ENCODE data around the gene PLEKHA8.

The PLEKHA8 gene

DNA sequence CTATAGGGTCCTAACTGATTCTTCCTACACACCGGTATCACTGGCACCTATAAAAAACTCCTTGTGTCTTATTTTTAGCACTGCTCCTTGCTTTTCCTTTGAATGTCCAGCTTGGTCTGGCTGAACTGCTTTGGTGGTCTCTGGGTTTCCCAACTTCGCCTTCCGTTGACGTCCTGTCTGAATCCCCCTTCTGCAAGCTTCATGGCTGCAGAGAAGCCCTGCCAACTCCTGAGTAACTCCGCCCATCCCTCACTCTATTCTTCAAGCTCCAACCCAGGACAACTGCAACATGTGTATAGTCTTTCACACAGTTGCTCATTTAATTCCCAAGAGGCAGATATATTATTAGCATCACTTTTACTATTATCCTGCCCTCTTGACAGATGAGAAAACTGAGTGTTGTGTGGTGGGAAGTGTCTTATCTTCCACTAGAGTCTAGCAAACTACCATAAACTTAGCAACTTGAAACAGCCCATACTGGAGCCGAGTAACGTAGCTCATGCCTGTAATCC lies 147.5 kb downstream of the PLEKHA8 start:
- Histone ChIP-seq H3K4me2 (ENCODE audit: low read length) (no peak overlapping the region), H2BK5ac (ENCODE audit: low read depth, low read length, poor library complexity) (no peak overlapping the region), H3K4ac (ENCODE audit: low read depth, low read length) (no peak overlapping the region), H3K14ac (ENCODE audit: low read length) (no peak overlapping the region), H2AK5ac (ENCODE audit: low read length) (no peak overlapping the region), H4K12ac (ENCODE audit: low read depth, low read length) (no peak overlapping the region), H2BK120ac (ENCODE audit: insufficient read depth, low read length, poor library complexity) (no peak overlapping the region), H2BK12ac (ENCODE audit: low read length) (no peak overlapping the region), H3K79me1 (ENCODE audit: low read length) (no peaks in the 10 kb centered on the region), H3K4me3 (ENCODE audit: low read depth, low read length) (no peak overlapping the region), H3K9ac (ENCODE audit: low read length) (no peak overlapping the region), H3K27me3 (ENCODE audit: insufficient read depth, low read length) (no peaks in the 10 kb centered on the region), H3K9me3 (ENCODE audit: insufficient read depth, low read depth, low read length) (no peaks in the 10 kb centered on the region), H3K18ac (ENCODE audit: low read length) (no peak overlapping the region), H3K23ac (ENCODE audit: low read length) (no peak overlapping the region), H3K36me3 (ENCODE audit: control insufficient read depth in 1 of 2, insufficient read depth in 2 of 2, low read length in 2 of 2) (no peaks in the 10 kb centered on the region), H3K27ac (ENCODE audit: low read depth, low read length) (no peak overlapping the region), H3K4me1 (ENCODE audit: control insufficient read depth in 1 of 2, insufficient read depth in 2 of 2, low read length in 2 of 2) (peaks cover 11 to 22% of the 10 kb centered on the region in 2 experiments), H4K8ac (ENCODE audit: low read depth, low read length) (no peak overlapping the region), H4K91ac (ENCODE audit: low read depth, low read length) (no peak overlapping the region), H3K79me2 (ENCODE audit: control insufficient read depth, insufficient read depth, low read length, poor library complexity) (no peaks in the 10 kb centered on the region), H2AFZ (ENCODE audit: insufficient read depth, low read length, poor library complexity) (no peak overlapping the region)
- no CpG with 5 or more reads among the region's 7 CpGs for WGBS (ENCODE audit: extremely low coverage, insufficient coverage, insufficient read length)
- no peak for DNase-seq

DNA sequence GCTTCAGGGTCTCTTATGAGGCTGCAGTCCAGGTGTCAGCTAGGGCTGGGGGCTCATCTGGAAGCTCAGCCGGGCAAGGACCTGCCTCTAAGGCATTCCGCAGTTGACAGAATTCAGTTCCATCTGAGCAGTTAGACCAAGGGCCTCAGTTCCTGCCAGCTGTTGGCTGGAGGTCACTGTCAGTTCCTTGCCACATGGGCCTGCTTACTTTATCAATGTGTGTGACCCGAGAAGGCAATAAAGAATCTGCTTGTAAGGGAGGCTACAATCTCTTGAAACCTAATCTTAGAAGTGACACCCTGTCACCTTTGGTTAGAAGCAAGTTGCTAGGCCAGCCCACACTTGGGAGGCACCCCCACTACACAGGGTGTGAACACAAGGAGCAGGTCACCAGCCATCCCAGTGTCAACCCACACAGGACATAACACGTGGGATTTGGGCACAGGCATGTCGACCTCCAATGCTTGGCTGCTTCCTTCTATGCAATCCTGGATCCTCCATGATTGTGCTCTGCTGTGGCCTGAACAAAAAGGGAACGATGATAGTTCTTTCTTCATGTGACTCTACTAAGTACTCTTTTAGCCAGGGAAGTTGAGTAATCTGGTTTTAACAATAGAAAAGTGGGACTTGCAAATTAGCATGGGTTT lies 148.4 kb downstream of the PLEKHA8 start:
- no peak overlapping the region for H3K23ac ChIP-seq (ENCODE audit: low read length)
- no CpG with 5 or more reads among the region's 6 CpGs for WGBS (ENCODE audit: extremely low coverage, insufficient coverage, insufficient read length)
- H3K27me3 ChIP-seq (ENCODE audit: insufficient read depth, low read length) = no peaks in the 10 kb centered on the region
- no peak overlapping the region for H2AK5ac ChIP-seq (ENCODE audit: low read length)
- H2BK5ac ChIP-seq (ENCODE audit: low read depth, low read length, poor library complexity) = no peak overlapping the region
- H4K91ac ChIP-seq (ENCODE audit: low read depth, low read length) = no peak overlapping the region
- no peak overlapping the region for H3K9ac ChIP-seq (ENCODE audit: low read length)
- no peaks in the 10 kb centered on the region for H3K9me3 ChIP-seq (ENCODE audit: insufficient read depth, low read depth, low read length)
- H3K14ac ChIP-seq (ENCODE audit: low read length) = no peak overlapping the region
- H3K79me2 ChIP-seq (ENCODE audit: control insufficient read depth, insufficient read depth, low read length, poor library complexity) = no peaks in the 10 kb centered on the region
- no peak overlapping the region for H4K12ac ChIP-seq (ENCODE audit: low read depth, low read length)
- no peak overlapping the region for H3K4me2 ChIP-seq (ENCODE audit: low read length)
- H3K18ac ChIP-seq (ENCODE audit: low read length) = no peak overlapping the region
- no peak overlapping the region for H2BK120ac ChIP-seq (ENCODE audit: insufficient read depth, low read length, poor library complexity)
- no peak overlapping the region for H4K8ac ChIP-seq (ENCODE audit: low read depth, low read length)
- H2BK12ac ChIP-seq (ENCODE audit: low read length) = no peak overlapping the region
- no peak for DNase-seq
- no peaks in the 10 kb centered on the region for H3K36me3 ChIP-seq (ENCODE audit: control insufficient read depth in 1 of 2, insufficient read depth in 2 of 2, low read length in 2 of 2)
- H3K4me1 ChIP-seq (ENCODE audit: control insufficient read depth in 1 of 2, insufficient read depth in 2 of 2, low read length in 2 of 2) = peaks cover 8 to 20% of the 10 kb centered on the region in 2 experiments
- no peak overlapping the region for H3K27ac ChIP-seq (ENCODE audit: low read depth, low read length)
- no peak overlapping the region for H3K4ac ChIP-seq (ENCODE audit: low read depth, low read length)
- H3K79me1 ChIP-seq (ENCODE audit: low read length) = no peaks in the 10 kb centered on the region
- H3K4me3 ChIP-seq (ENCODE audit: low read depth, low read length) = no peak overlapping the region
- H2AFZ ChIP-seq (ENCODE audit: insufficient read depth, low read length, poor library complexity) = no peak overlapping the region

DNA sequence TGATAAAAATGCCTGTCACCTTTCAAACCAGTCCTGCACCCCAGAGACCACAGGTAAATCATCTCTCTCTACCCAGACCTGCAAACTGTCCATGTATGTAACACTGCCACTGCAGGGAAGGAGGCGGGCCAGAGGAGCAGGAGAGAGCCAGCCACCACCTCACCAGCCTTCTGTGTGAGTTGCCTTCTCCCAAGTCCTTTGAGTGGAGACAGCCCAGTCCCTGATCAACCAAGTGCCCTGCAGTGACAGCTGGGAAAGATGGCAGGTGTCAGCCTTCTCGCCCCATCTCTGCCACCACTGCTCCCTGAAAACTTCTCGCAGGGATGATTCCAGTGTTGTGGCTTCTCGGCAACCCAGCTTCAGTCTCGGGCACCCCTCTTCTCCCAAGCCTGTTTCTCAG lies 149.0 kb downstream of the PLEKHA8 start:
- Histone ChIP-seq H3K79me1 (ENCODE audit: low read length) (no peaks in the 10 kb centered on the region), H3K79me2 (ENCODE audit: control insufficient read depth, insufficient read depth, low read length, poor library complexity) (no peaks in the 10 kb centered on the region), H3K4ac (ENCODE audit: low read depth, low read length) (no peak overlapping the region), H3K23ac (ENCODE audit: low read length) (no peak overlapping the region), H2BK12ac (ENCODE audit: low read length) (no peak overlapping the region), H3K9me3 (ENCODE audit: insufficient read depth, low read depth, low read length) (no peaks in the 10 kb centered on the region), H3K9ac (ENCODE audit: low read length) (no peak overlapping the region), H2AFZ (ENCODE audit: insufficient read depth, low read length, poor library complexity) (no peak overlapping the region), H3K36me3 (ENCODE audit: control insufficient read depth in 1 of 2, insufficient read depth in 2 of 2, low read length in 2 of 2) (no peaks in the 10 kb centered on the region), H4K91ac (ENCODE audit: low read depth, low read length) (no peak overlapping the region), H3K4me1 (ENCODE audit: control insufficient read depth in 1 of 2, insufficient read depth in 2 of 2, low read length in 2 of 2) (peaks cover 6 to 18% of the 10 kb centered on the region in 2 experiments), H4K12ac (ENCODE audit: low read depth, low read length) (no peak overlapping the region), H3K27ac (ENCODE audit: low read depth, low read length) (no peak overlapping the region), H3K14ac (ENCODE audit: low read length) (no peak overlapping the region), H2BK5ac (ENCODE audit: low read depth, low read length, poor library complexity) (no peak overlapping the region), H3K4me3 (ENCODE audit: low read depth, low read length) (no peak overlapping the region), H3K18ac (ENCODE audit: low read length) (no peak overlapping the region), H3K27me3 (ENCODE audit: insufficient read depth, low read length) (no peaks in the 10 kb centered on the region), H3K4me2 (ENCODE audit: low read length) (no peak overlapping the region), H4K8ac (ENCODE audit: low read depth, low read length) (no peak overlapping the region), H2BK120ac (ENCODE audit: insufficient read depth, low read length, poor library complexity) (no peak overlapping the region), H2AK5ac (ENCODE audit: low read length) (peak overlapping the region; percentile 30)
- DNase-seq = no peak
- no CpG with 5 or more reads among the region's 5 CpGs for WGBS (ENCODE audit: extremely low coverage, insufficient coverage, insufficient read length)

DNA sequence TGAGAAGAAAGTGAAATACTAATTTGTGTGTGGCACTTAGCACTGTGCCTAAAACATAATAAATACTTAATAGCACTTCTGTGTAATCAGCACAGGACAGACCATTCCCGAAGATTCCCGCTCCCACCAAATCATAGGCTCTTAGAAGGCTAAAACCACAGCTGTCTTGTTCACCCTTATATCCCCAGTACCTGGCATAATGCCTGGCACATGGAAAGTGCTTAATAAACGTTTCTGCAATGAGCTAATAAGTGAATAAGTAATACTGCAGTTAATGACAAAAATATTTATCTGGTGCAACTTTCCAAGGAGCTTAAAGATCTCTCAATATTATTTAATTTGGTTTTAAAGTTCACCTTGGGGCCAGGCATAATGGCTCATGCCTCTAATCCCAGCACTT lies 149.8 kb downstream of the PLEKHA8 start:
- no peak overlapping the region for H3K4me3 ChIP-seq (ENCODE audit: low read depth, low read length)
- H3K14ac ChIP-seq (ENCODE audit: low read length) = no peak overlapping the region
- H3K18ac ChIP-seq (ENCODE audit: low read length) = no peak overlapping the region
- H4K8ac ChIP-seq (ENCODE audit: low read depth, low read length) = no peak overlapping the region
- no peaks in the 10 kb centered on the region for H3K36me3 ChIP-seq (ENCODE audit: control insufficient read depth in 1 of 2, insufficient read depth in 2 of 2, low read length in 2 of 2)
- H2BK5ac ChIP-seq (ENCODE audit: low read depth, low read length, poor library complexity) = no peak overlapping the region
- H2AFZ ChIP-seq (ENCODE audit: insufficient read depth, low read length, poor library complexity) = no peak overlapping the region
- no peak overlapping the region for H3K9ac ChIP-seq (ENCODE audit: low read length)
- no peaks in the 10 kb centered on the region for H3K9me3 ChIP-seq (ENCODE audit: insufficient read depth, low read depth, low read length)
- H3K4me2 ChIP-seq (ENCODE audit: low read length) = no peak overlapping the region
- H3K4me1 ChIP-seq (ENCODE audit: control insufficient read depth in 1 of 2, insufficient read depth in 2 of 2, low read length in 2 of 2) = peaks cover 1 to 13% of the 10 kb centered on the region in 2 experiments
- no peak overlapping the region for H3K4ac ChIP-seq (ENCODE audit: low read depth, low read length)
- no peak overlapping the region for H2AK5ac ChIP-seq (ENCODE audit: low read length)
- no peak overlapping the region for H4K91ac ChIP-seq (ENCODE audit: low read depth, low read length)
- no peaks in the 10 kb centered on the region for H3K79me1 ChIP-seq (ENCODE audit: low read length)
- H3K27me3 ChIP-seq (ENCODE audit: insufficient read depth, low read length) = no peaks in the 10 kb centered on the region
- H3K27ac ChIP-seq (ENCODE audit: low read depth, low read length) = no peak overlapping the region
- H3K23ac ChIP-seq (ENCODE audit: low read length) = no peak overlapping the region
- no peak overlapping the region for H2BK120ac ChIP-seq (ENCODE audit: insufficient read depth, low read length, poor library complexity)
- no peak overlapping the region for H2BK12ac ChIP-seq (ENCODE audit: low read length)
- H3K79me2 ChIP-seq (ENCODE audit: control insufficient read depth, insufficient read depth, low read length, poor library complexity) = no peaks in the 10 kb centered on the region
- no CpG with 5 or more reads among the region's 3 CpGs for WGBS (ENCODE audit: extremely low coverage, insufficient coverage, insufficient read length)
- DNase-seq = no peak
- no peak overlapping the region for H4K12ac ChIP-seq (ENCODE audit: low read depth, low read length)
